Amniotic stem cell (primary cell): Measurements from ENCODE around the gene GSE1.

Source experiments
- DNase-seq: peaks from one replicate; lab custom pipeline; 2025; lab: John Stamatoyannopoulos, UW

The GSE1 gene

DNA sequence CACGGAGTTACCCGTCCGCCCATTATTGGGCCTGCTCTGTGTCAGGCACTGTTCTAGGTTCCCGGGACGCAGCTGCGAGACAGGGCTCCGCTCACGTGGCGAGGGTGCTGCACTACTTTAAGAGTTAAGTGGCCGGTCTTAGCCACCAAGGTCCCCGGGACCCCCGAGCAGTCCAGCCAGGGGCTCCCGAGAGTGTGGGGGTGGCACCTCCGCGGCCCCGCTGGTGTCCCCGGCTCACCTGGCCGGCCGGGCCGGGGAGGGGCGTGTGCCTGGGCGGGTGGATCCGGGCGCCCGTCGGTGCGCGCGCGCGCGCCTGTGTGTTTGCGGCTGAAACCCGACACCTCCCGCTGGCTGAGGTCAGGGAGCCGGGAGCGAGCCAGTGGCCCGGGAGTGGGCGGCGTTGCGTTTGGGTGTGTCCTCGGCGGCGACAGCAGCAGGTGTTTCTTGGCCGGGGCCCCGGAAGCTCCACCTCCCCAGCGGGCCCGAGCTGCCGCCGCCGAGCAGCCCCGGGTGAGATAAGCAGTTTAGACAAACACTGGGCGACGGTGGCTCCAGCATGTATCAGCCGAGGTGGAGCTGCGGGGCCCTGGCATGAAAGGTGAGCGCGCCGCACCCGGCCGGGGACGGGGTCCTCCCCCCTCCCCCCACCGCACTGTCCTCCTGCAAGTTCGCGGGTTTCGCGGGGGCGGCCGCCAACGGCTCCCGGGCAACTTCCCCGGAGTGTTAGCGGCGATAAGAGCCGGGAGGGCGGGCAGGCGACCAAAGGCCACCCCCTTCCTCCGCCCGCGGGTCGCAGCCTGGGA is at the start of gene GSE1:
GSE1 (plus strand) TSS at position 522 of the 803 bp plus-strand sequence; CDS start at position 592, 70 bp downstream.
- no peak for DNase-seq

DNA sequence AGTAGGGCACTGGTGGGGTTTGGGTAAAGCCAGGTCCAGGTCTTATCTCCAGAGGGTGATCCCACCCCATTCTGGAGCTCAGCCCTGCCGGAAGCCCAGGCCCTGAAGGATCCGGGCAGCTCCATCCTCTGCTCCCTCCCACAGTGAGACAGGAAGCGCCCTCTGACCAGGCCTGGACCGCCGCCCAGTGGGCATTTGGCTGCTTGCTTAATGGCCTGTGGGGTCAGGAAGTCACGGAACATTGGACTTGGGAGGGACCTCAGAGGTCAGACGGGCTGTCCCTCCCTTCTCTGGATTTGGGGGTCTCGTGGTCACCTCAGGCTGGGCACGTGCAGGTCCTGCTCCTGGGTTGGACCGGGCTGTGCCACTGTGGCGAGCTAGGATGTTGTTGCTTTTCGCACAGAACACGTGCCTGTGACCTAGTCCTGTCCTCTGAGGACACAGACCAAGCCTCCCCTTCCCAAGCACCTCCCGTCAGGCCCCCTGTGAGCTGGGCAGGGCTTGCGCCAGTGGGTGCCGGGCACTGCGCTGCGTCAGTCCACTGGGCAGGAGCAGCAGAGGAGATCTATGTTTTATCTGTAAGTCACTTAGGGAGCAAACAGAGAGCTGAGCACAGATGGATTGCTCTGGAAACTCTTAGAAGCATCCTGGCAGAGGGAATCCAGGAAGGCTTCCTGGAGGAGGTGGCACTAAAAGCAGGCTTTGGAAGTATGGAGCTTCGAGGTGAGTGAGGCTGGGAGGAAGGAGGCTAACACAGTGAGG is 49.4 kb upstream of the GSE1 start:
- DNase-seq: no peak

DNA sequence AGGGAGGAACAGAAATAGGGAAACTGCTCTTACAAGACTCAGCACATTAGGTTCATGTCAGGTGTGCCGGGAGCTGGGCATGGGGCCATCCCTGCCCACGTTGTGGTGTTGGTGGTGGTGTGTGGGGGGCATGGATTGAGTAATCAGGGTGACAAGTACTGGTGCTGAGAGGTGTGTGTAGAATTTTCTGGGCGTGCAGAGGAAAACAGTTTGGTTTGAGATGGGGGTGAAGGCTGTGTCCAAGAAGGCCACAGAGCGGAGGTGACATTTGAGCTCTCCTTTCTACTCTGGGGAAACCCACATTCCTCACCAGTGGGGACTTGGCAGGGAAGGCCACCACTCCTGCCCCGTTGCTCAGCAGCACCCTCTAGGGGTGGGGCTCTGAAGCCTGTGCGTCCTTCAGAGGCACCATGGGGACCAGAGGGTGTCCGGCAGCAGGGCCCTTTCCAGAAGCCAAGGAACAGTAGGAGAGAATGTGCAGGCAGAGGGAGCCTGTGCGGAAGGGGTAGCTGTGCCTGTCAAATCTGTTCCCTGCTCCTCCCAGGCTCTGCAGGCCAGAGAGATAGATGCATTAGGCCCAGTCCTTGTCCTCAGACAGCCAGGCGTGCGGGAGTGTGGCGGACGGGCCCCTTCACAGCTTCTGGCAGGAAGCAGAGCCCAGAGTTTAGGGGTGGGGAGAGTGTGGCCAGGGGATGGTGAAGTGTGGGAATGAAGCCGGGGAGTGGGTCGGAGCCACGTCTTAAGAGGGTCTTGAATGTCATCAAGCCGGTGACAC is 48.7 kb upstream of the GSE1 start:
- DNase-seq: no peak

DNA sequence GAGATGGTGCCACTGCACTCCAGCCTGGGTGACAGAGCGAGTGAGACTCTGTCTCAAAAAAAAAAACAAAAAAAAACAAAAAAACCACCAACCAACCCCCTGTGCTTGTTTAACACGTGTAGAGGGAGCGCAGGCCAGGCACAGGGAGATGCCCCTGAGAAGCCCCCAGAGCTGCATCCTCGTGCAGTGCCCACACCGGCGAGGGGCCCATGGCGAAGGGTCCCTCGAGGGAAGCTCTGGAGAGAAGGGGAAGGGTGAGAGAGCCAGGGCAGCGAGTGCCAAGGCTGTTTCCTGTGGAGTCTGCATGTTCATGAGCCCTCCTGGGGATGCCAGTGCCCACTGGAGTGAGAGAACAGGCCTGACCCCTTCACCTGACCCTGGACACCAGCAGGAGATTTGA is 47.8 kb upstream of the GSE1 start:
- DNase-seq: no peak

DNA sequence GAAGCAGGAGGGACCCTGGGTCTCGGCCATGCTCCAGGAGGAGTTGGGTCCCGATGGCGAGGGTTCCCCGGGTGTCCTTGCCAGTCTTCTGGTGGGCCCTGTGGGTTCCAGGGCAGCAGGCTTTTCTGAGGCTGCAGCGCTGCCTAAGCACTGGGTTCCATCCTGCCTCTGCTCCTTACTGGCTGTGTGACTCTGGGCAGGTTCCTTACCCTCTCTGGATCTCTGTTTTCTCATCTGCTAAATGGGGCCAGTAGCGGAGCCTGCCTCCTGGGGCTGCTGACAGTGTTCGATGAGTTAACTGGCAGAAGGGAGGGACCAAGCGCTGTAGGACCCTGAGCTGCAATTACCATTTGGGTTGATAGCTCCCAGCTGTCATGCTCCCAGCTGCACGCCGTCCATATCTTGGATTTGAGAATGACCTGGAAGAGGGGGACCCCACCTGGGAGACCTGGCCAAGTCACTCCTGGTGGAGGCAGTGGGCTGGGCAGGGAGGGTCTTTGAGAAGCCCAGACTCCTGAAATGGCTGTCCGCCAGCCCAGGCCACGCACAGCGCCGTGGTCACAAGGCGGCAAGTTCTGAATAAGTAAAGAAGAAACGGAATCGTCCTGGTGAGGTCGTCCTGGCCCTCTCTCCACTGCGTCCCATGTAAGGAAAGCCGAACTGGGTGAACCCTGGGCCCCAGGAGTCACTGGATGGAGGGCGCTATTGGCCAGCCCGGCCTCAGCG is 47.2 kb upstream of the GSE1 start:
- no peak for DNase-seq

DNA sequence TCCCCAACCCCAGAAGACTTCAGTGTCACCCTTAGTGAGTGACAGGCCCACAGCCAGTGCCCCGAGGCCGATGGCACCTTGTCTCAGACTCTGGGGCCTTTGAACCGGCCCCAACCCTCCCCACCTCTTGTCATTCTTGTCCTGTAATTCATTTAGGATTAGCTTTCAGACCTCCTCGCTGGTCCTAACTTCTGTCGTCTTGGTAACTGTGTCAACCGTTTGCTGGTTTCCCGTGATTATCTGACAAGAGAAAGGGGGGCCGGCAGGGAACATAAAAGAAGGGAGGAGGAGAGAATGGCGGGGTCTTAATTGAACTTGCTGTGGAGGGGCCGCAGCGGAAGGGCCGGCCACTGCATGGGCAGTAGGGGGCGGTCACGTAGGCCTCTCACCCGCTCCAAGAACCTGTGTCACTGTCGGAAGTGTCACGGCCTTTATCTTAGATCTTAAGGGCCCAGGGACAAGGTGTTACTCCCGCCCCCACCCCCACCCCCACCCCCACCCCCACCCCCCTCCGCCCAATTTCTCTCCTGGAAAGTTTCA is 46.5 kb upstream of the GSE1 start:
- no peak for DNase-seq

DNA sequence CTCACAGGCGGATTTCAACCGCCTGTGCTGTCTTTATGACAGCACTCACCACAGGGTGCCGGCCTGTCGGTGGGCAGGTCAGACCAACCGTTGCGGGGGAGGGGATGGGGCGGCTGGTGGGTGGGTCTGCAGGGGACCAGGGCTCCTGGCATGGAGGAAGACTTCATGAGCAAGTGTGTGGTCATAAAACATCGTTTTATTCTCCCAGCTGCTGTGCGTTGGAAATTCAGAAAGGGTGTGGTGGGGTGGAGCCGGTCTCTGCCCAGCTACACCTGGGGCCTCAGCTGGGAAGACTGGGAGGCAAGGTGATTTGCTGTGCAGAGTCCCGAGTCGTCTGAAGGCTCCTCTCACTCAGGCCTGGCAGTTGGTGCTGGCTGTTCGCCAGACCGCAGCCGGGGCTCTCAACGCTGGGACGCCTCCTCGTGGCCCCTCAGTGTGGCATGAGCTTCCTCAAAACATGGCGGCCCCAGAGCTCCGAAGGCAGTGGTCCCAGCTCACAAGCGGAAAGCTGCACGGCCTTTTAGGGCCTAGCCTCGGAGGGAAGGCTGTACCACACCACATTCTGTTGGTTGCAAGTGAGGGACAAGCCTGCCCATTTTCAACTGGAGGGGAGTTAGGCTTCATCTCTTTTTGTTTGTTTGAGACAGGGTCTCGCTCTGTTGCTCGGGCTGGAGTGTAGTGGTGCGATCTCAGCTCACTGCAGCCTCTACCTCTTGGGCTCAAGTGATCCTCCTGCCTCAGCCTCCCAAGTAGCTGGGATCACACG is 45.8 kb upstream of the GSE1 start:
- DNase-seq: no peak

DNA sequence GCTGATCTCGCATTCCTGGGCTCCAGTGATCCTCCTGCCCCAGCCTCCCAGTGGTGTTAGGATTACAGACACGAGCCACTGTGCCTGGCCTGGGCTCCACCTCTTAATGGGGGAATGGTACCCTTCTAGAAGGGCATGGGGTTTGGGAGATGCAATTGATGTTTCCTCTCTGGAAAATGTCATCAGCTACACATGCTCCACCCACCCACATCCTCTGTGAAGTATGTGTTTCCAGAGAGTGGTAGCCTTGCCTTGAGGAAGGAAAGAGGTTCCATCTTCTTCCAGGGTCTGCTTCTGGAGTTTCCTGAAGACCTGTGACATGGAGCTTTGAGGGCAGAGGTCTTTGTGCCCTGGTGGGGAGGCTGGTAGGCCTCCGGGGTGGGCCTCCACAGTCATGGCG is 45.2 kb upstream of the GSE1 start:
- no peak for DNase-seq

DNA sequence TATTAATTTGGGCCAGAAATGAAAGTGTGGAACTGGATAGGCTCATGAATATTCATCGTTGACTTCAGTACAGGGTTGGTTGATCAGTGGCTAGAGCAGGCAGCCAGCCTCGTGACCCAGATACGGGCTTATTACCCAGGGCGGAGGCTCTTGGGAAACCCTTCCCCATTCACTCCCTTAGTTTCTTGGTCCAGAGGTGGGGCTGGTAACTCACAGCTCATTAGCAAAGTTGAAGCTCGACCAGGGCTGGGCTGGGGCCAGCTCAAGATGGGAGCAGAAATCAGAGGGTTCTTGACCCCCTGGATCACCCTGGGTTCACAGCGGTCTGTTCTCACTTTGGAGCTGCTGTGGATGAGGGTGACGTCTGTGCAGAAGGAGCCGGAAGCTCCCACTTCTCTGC is 44.6 kb upstream of the GSE1 start:
- DNase-seq: no peak

DNA sequence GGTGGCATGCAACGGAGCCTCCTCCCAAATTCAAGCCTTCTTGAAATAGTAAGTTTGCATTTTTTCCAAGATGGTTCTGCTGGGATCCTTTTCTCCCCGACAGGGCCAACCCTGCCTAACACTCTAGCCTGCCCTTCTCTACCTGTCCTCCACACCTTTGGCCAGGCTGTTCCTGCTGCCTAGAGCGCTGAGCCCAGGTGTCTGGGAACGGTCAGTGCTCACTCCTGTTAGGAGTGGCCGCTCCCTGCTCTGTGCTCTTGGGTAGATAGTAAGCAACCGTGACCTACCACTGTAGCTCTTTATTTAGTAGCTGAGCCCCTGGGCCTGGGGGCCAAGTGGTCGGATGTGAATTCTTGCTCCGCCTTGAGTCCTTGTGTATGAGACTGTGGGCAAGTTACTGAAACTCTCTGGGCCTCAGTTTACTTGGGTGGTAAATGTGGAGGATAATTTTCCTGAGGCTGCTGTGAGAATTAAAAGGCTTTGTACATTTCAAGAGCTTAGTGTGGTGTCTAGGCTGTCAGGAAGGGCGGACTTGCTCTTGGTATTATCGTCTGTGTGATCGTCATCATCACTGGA is 44.0 kb upstream of the GSE1 start:
- DNase-seq: no peak

DNA sequence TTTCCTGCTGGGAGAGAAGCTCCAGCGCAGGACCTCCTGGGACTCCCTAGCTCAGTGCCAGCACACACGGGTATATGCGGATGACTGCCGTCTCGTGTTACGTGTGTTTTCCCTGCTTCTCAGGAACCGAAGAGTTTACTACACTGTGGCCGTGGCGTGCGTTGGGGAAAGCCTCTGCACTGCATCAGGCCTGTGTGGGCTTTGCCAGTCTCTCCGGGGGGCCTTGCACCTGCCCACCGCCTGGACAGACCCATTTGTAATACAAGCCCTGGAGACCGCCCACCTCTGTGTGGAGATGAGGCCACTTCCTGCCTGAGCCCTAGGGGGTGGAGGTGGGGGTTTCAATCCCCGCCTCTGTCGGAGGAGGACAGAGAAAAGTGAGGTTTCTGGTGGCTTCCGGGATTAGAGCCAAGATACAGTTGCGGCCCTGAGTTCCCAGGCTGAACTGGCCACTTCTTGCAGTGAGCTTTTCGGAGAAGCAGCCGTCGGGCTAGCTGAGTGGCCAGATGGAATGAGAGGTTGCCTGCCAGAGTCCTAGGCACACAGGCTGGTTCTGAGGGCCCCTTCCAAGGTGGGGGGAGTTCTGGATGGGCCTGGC is 43.4 kb upstream of the GSE1 start:
- DNase-seq: no peak

DNA sequence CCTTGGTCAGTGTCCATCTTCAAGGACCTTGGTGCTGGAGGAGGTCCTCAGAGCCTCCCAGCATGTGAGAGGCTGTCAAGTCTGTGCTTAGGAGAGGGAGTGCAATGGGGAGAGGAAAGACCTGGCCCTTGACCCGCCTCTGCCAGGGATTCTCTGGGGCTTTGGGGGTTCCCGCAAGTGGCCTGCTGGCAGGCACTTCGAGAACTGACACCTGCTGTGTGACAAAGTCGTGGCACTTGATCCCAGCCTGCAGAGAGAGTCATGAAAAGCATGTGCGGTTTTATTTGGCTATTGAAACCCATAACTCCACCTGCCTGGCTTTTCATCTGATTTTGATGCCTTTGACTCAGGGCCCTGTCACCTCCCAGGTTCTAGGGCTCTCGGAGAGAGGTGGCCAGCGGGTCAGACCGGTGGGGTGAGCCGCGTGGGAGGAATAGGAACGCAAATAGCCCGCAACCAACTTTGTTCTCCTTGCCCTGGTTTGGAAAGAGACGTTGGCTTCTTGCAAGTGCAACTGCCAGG is 42.8 kb upstream of the GSE1 start:
- DNase-seq: no peak

DNA sequence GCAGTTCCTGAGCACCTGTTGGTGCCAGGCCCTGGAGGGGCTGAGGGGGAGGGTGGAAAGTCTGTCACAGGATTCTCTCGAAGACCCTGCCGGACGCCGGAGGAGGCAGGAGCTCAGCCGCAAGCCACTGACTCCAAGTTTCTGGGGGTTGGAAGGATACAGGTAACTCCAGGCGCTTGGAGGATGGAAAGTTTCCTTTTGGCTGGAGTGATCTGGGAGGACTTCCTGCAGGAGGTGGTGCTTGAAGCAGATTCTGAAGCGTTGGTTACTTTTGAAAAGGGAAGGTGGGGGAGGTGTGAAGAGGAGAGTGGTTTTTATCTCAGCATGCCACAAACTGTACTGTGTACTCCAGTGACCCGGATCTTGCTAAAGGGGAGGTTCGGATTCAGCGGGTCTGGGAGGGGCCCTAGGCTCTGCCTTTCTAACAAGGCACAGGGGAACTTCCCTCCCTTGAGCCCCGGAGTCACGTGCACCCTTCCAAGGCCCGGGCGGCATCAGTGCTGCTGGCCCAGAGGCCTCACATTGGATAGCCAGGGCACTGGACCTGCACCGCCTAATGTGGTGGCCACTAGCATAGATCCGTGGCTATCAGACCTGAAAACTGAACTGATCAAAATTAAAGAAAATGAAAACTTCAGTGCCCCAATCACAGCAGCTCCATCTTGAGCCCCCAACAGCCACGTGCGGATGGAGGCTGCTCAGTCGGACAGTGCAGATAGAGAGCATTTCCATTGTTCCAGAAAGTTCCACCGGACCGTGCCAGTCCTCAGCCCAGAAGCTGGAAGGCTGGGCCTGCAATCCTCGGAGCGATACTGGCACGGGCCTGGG is 42.2 kb upstream of the GSE1 start:
- no peak for DNase-seq

DNA sequence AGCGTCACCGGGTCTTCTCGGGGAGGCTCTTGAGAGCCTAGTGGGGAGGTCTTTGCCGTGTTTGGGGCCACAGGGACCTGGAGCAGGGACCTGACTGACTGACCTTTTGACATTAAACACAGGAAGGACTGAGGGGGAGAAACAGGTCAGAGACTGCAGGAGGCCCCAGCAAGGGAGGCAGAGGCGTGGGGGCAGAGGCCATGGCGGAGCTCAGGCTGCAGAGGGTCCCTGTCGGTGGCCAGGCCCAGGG is 41.6 kb upstream of the GSE1 start:
- no peak for DNase-seq

DNA sequence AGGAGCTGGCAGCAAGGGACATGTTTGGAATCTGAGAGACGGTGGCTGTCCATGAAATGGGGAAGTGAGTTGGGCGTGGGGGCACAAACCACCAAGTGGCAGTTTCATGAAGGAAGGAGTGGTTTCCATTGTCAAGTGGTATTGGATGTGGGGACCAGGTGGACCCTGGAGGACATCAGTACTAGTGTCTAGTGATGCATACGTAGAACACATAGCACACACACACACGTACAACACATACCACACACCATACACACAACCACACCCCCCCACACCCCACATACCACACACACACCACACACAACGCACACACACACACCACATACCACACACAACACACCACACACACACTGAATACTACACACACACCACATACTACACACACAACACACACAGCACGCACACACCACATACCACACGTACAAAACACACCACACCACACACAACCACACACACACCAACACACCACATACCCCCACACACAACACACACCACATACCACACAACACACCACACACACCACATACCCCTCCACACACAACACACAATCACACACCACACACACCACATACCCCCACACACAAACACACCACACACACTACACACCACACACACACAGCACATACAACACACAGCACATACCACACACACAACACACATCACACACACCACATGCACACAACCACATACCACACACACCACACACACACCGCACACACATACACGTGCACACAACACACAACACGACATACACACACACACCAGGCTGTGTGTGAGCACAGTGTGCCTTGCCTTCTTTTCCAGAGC is 41.1 kb upstream of the GSE1 start:
- DNase-seq: no peak

DNA sequence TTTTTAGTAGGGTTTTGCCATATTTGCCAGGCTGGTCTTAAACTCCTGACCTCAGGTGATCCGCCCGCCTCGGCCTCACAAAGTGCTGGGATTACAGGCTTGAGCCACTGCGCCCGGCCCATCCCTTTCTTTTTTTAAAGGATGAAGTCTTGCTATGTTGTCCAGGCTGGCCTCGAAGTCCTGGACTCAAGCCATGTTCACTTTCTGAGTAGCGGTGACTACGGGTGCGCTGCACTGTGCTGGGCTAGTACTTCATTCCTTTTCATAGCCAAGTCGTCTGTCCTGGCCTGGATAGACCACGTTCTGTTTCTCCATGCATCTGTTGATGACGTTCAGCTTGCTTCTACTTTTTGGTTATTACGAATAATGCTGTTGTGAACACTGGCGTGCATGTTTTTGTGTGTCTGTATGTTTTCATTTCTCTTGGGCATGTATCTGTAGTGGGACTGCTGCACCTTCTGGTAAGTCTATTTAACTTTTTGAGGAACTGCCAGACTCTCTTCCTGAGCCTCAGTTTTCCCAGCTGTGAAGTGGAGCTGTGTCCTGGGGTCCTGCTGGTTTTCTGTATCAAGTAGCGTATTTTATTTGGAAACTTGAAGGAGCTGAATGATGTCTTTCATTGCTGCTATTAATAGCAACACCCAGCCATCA is 40.0 kb upstream of the GSE1 start:
- DNase-seq: no peak

DNA sequence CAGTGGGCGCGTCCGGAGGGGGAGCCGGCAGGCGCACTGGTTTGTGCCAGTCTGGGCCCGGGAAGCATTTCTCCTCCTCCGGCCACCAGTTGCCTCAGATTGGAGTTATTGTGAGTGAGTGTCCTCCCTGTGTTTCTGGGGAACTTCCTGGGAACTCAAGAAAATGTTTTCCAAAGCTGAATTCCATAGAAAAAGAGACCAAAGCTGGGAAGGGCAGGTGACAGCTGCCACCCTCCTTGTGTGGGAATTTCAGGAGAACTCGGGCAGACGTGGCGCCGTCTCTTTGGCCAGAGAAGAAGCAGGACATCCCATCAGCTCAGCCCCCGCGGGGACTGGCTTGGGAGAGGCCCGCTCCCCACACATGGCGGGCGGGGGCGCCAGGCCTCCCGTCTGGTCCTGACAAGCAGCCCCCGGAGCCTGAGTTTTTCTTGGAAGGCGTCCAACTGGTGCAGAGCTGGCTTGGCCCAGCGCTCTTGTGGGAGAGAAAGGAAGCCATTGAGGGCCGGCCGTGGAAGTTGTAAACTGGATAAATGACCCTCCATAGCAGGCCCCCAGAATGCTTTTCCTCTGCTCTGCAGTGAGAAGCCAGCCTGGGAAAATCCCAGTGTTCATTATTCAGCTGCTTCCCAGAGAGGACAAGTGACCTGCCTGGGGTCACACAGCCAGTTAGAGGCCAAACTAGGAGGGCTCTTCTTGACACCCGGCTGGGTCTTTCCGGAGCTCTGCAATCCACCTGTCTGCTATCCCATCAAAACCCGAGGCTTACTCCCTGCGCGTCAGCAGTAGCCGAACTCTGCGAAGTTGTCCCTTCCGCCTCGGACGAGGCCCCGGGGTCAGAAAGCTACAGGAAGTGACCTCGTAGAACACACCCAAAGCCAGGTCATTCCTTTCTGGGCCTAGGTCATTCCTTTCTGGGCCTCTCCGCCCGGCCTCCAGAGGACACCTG is 39.2 kb upstream of the GSE1 start:
- no peak for DNase-seq
